ENCODE results near the gene ATP1A2. TPM values are rescaled to one million over a fixed set of nuclear protein-coding genes. Genes with fewer than 3 reads are reported as not detected.

ATP1A2 gene
- total RNA-seq, 2 experiments from 2014 or later: not detected

DNA sequence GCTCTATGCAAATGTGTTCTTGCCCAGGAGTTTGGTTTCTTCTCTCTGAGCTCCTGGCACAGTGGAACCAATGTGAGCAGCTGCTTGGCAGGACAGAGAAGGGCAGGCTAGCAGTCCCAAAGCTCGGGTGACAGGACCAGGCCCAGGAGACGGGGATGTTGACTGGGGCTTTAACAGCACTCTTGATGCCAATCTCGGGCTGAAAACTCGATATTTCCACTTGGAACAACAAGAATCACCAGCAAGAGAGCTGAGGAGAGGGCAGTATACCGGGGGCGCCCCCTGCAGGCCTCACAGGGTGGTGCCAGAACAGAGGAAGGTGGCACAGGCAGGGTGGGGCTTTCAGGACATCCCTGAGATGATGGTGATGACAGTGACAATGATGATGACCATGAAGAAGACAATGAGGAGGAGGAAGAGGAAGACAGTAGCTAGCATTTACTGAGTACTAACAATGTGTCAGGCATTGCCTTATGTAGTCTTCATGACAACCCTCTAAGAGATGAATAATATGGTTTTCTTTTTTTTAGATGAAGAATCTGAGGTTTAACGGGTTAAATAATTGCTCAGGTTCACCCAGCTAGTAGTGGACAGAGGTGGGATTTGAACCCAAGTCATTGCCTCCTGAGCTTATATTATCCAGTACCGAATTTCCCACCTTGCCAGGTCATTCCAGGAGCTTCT, 36.9 kb upstream of the ATP1A2 start:
- H3K4me3 Mint-ChIP-seq: no peak overlapping the region

DNA sequence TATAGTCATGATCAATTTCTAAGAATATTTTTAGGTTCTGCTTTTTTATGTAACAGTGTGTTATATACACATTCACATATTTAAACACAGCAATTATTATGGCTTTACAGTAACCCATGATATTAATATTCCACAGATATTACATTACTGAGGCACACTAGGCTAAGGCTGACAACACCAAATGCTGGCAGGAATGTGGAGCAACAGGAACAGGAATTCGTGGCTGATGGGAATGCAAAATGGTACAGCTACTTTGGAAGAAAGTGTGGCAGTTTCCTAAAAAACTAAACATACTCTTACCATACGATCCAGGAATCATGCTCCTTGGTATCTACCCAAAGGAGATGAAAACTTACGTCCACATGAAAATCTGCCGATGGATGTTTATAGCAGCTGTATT, 36.1 kb upstream of the ATP1A2 start:
- peaks cover 49% of the 10 kb centered on the region for H3K27me3 Mint-ChIP-seq (ENCODE audit: low read depth)
- no peak overlapping the region for H3K4me3 Mint-ChIP-seq
- ChIA-PET POLR2A (interaction anchor here (0.8 kb wide), 1 partner anchor 119 kb away, joined by 7 read pairs; no protein-coding TSS in a partner anchor), CTCF (interaction anchor here (0.7 to 27.5 kb wide), 25 partner anchors 8 to 212 kb away, joined by 3 to 617 read pairs (median 6); partner anchors contain the start of genes IGSF8, KCNJ10 and PIGM)
- H3K36me3 Mint-ChIP-seq (ENCODE audit: low read depth): peaks cover 2% of the 10 kb centered on the region
- no peak for DNase-seq
- ATAC-seq: no peak
- peaks cover 10% of the 10 kb centered on the region for H3K4me1 Mint-ChIP-seq (ENCODE audit: low read depth)
- no peaks in the 10 kb centered on the region for H3K9me3 Mint-ChIP-seq (ENCODE audit: insufficient read depth)
- H3K27ac Mint-ChIP-seq: no peak overlapping the region

More for the DNA sequence above, 36.9 kb upstream of the ATP1A2 start:
- DNase-seq (peak; percentile 78), ATAC-seq (peak; percentile 93)
- POLR2A ChIA-PET: interaction anchor here (0.6 to 1.1 kb wide), 3 partner anchors 20 to 58 kb away, joined by 3 to 4 read pairs (median 3); partner anchors contain the start of gene IGSF8
- Mint-ChIP-seq H3K9me3 (ENCODE audit: insufficient read depth) (no peaks in the 10 kb centered on the region), H3K36me3 (ENCODE audit: low read depth) (no peaks in the 10 kb centered on the region), H3K27me3 (ENCODE audit: low read depth) (peaks cover 49% of the 10 kb centered on the region), H3K27ac (no peak overlapping the region), H3K4me1 (ENCODE audit: low read depth) (peaks cover 5% of the 10 kb centered on the region)
- CTCF ChIA-PET: interaction anchor here (0.6 to 27.5 kb wide), 51 partner anchors 8 to 301 kb away, joined by 3 to 617 read pairs (median 4); partner anchors contain the start of genes IGSF8, KCNJ10, PEX19 and PIGM

DNA sequence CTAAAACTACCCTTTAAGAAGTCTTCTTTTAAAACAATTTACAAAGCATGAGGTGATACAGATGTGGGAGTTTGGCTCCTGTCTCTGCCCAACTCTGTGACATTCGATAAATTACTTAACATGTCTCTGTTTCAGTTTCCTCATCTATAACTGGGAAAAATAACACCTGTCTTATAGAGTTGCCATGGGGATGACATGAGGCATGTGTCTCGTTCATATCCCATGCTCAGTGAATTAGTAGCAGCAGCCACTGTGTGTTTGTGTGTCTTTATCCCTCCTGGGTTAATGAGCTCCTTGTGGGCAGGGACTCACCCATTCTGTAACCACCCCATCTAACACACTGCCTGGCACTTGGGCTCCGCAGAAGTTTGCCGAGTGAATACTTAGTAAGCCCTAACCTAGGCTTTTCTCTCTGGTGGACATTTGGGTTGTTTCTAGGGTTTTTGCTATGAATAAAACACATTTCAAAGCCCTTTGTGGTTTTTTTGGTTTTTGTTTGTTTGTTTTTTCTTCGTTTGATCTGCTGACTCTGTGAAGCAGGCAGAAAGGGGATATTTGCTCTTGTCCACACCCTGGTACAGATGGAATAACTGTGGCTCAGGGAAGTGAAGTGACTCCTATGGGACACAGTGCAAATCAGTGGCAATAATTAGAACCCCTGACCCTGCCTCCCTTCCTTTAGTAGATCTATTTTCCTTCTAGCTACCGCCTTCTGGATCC, 35.0 kb upstream of the ATP1A2 start:
- Mint-ChIP-seq H3K9me3 (ENCODE audit: insufficient read depth) (no peaks in the 10 kb centered on the region), H3K27ac (no peak overlapping the region), H3K36me3 (ENCODE audit: low read depth) (peaks cover 6% of the 10 kb centered on the region), H3K4me1 (ENCODE audit: low read depth) (peaks cover 13% of the 10 kb centered on the region), H3K27me3 (ENCODE audit: low read depth) (peaks cover 49% of the 10 kb centered on the region), H3K4me3 (no peak overlapping the region)
- ATAC-seq: no peak
- ChIA-PET CTCF (interaction anchor here (0.8 to 27.5 kb wide), 5 partner anchors 10 to 211 kb away, joined by 4 to 617 read pairs (median 10); partner anchors contain the start of genes KCNJ10 and PIGM), POLR2A (interaction anchor here (0.8 kb wide), 1 partner anchor 118 kb away, joined by 7 read pairs; no protein-coding TSS in a partner anchor)
- DNase-seq: no peak

DNA sequence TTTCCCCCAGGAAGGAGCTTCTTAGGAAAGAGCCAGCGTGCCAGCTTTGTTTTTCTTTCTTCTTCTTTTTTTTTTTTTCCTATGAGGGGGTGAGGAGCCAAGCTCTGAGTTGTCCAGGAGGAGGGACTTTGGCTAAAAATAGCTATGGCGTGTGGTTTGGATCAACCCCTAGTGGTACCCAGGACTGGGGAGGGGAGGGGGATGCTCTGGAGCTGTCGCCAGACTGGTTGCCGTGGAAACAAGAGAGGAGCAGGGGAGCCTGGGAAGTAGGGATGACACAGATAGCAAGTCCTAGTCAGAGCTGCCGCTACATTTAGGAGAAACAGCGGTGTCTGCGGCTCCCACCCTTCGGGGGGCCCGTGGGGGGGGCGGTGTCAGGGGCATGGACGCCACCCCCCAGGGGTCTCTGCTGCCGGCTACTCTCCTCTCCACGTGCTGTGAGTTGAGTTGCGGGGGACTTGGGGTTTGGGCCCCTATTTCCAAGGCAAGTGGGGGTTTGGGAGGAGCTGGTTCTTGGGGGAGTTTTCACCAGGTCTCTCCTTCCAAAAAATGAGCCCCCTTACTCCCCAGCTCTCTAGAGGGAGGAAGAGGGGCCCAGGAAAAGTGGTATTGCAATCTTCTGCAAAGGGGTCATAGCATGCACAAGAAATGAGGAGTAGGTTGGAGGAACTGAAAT, 34.2 kb upstream of the ATP1A2 start, which contains the start of gene KCNJ9:
Gene KCNJ9 (plus strand): TSS at position 278 of the 676 bp plus-strand sequence. CDS start 2,493 bp downstream, outside the sequence.
- ChIA-PET POLR2A (no interaction called here), CTCF (interaction anchor here (0.8 to 27.5 kb wide), 7 partner anchors 11 to 170 kb away, joined by 3 to 617 read pairs (median 4); partner anchors contain the start of genes KCNJ10 and PIGM)
- peaks cover 43% of the 10 kb centered on the region for H3K27me3 Mint-ChIP-seq (ENCODE audit: low read depth)
- H3K4me1 Mint-ChIP-seq (ENCODE audit: low read depth): peaks cover 16% of the 10 kb centered on the region
- ATAC-seq (no peak), DNase-seq (no peak)
- H3K4me3 Mint-ChIP-seq: no peak within 1 kb of the TSS
- no peaks in the 10 kb centered on the region for H3K9me3 Mint-ChIP-seq (ENCODE audit: insufficient read depth)
- H3K36me3 Mint-ChIP-seq (ENCODE audit: low read depth): peaks cover 11% of the 10 kb centered on the region
- no peak within 1 kb of the TSS for H3K27ac Mint-ChIP-seq

DNA sequence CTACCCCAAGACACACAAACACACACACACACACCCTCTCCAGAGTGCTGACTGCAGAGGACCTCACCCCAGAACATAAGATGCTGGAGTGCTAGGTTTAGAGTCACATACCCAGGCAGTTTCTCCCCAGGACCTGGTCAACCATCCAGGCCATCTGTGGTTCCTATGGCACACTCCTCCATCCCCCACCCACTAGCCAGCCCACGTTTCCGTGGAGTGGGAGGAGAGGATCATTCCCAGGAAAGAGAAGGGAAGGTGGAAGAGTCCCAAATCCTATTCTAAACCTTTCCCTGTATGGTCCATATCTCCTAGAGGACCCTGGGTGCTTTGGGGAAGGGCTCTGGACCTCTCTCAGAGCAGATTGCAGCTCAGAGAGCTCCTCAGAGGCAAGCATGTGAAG, 33.1 kb upstream of the ATP1A2 start:
- H3K4me3 Mint-ChIP-seq: no peak overlapping the region
- DNase-seq: no peak

DNA sequence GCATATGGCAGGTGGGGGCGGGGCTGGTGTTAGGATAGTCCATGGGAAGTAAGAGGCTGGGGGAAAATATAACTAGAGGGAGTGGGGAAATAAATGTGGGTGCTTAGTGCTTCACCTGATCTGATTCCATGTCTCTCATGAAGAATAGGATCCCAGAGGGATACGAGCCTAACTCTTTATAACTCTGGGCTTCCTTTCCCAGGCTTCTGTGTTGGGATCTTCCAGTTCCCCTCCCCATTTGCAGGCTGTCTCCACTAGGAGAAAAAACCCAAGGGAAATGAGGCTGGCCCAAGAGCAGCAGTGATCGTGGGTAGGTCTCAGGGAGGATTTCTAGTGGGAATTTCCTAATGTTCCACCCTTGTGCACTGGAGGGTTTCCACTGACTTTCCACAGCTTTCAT, 32.6 kb upstream of the ATP1A2 start:
- H3K27ac Mint-ChIP-seq: no peak overlapping the region
- POLR2A ChIA-PET: no interaction called here
- peaks cover 37% of the 10 kb centered on the region for H3K27me3 Mint-ChIP-seq (ENCODE audit: low read depth)
- no peaks in the 10 kb centered on the region for H3K9me3 Mint-ChIP-seq (ENCODE audit: insufficient read depth)
- H3K4me3 Mint-ChIP-seq: no peak overlapping the region
- H3K4me1 Mint-ChIP-seq (ENCODE audit: low read depth): peaks cover 16% of the 10 kb centered on the region
- DNase-seq (no peak), ATAC-seq (no peak)
- CTCF ChIA-PET: interaction anchor here (0.7 to 27.5 kb wide), 6 partner anchors 10 to 169 kb away, joined by 3 to 617 read pairs (median 3); partner anchors contain the start of gene KCNJ10
- H3K36me3 Mint-ChIP-seq (ENCODE audit: low read depth): peaks cover 16% of the 10 kb centered on the region

More for the DNA sequence above, 33.1 kb upstream of the ATP1A2 start:
- POLR2A ChIA-PET: no interaction called here
- Mint-ChIP-seq H3K9me3 (ENCODE audit: insufficient read depth) (no peaks in the 10 kb centered on the region), H3K27me3 (ENCODE audit: low read depth) (peaks cover 38% of the 10 kb centered on the region), H3K27ac (no peak overlapping the region), H3K4me1 (ENCODE audit: low read depth) (peaks cover 16% of the 10 kb centered on the region), H3K36me3 (ENCODE audit: low read depth) (peaks cover 16% of the 10 kb centered on the region)
- CTCF ChIA-PET: interaction anchor here (0.7 to 27.5 kb wide), 7 partner anchors 19 to 170 kb away, joined by 3 to 617 read pairs (median 3); no protein-coding TSS in a partner anchor
- no peak for ATAC-seq

DNA sequence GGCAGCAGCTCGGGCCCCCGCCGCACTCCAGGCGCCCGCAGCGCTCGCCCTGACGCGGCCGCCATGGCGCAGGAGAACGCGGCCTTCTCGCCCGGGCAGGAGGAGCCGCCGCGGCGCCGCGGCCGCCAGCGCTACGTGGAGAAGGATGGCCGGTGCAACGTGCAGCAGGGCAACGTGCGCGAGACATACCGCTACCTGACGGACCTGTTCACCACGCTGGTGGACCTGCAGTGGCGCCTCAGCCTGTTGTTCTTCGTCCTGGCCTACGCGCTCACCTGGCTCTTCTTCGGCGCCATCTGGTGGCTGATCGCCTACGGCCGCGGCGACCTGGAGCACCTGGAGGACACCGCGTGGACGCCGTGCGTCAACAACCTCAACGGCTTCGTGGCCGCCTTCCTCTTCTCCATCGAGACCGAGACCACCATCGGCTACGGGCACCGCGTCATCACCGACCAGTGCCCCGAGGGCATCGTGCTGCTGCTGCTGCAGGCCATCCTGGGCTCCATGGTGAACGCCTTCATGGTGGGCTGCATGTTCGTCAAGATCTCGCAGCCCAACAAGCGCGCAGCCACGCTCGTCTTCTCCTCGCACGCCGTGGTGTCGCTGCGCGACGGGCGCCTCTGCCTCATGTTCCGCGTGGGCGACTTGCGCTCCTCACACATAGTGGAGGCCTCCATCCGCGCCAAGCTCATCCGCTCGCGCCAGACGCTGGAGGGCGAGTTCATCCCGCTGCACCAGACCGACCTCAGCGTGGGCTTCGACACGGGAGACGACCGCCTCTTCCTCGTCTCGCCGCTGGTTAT, 31.4 kb upstream of the ATP1A2 start:
- Mint-ChIP-seq H3K4me3 (peak overlapping the region; percentile 20), H3K27me3 (ENCODE audit: low read depth) (peaks cover 33% of the 10 kb centered on the region), H3K27ac (no peak overlapping the region), H3K4me1 (ENCODE audit: low read depth) (peaks cover 12% of the 10 kb centered on the region), H3K9me3 (ENCODE audit: insufficient read depth) (no peaks in the 10 kb centered on the region), H3K36me3 (ENCODE audit: low read depth) (peaks cover 16% of the 10 kb centered on the region)
- DNase-seq: peak; percentile 80
- ChIA-PET POLR2A (no interaction called here), CTCF (interaction anchor here (1.5 to 27.5 kb wide), 9 partner anchors 10 to 208 kb away, joined by 3 to 617 read pairs (median 12); partner anchors contain the start of genes IGSF8, KCNJ10, PEX19 and PIGM)
- ATAC-seq: peak; percentile 85

DNA sequence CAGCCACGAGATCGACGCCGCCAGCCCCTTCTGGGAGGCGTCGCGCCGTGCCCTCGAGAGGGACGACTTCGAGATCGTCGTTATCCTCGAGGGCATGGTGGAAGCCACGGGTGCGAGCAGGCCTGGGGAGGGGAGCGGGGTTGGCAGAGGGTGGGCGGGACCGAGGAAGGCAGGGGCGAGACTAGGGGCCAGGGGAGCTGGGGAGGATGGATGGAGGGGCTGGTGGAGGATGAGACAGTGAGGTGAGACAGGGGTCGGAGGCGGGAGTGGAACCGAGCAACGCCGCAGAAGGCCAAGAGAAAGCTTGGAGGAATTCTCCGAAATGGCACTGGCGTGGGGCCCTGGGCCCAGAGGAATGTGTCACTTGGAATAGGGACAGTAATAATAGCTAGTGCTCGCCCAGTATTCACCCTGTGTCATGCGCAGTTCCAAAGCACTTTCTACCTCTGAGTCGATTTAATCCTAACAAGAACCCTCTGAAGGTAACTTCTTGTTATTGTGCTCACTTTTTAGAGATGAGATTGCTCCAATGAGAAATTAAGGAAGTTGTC, 30.7 kb upstream of the ATP1A2 start:
- CTCF ChIA-PET: interaction anchor here (0.8 to 27.5 kb wide), 20 partner anchors 9 to 952 kb away, joined by 3 to 617 read pairs (median 7); partner anchors contain the start of genes IGSF8, KCNJ10, PEX19 and PIGM
- Mint-ChIP-seq H3K27me3 (ENCODE audit: low read depth) (peaks cover 31% of the 10 kb centered on the region), H3K36me3 (ENCODE audit: low read depth) (peaks cover 16% of the 10 kb centered on the region), H3K4me1 (ENCODE audit: low read depth) (peaks cover 12% of the 10 kb centered on the region), H3K27ac (no peak overlapping the region), H3K9me3 (ENCODE audit: insufficient read depth) (no peaks in the 10 kb centered on the region), H3K4me3 (no peak overlapping the region)
- no peak for DNase-seq
- POLR2A ChIA-PET: interaction anchor here (1.0 kb wide), 1 partner anchor 9 kb away, joined by 3 read pairs; no protein-coding TSS in a partner anchor
- no peak for ATAC-seq

DNA sequence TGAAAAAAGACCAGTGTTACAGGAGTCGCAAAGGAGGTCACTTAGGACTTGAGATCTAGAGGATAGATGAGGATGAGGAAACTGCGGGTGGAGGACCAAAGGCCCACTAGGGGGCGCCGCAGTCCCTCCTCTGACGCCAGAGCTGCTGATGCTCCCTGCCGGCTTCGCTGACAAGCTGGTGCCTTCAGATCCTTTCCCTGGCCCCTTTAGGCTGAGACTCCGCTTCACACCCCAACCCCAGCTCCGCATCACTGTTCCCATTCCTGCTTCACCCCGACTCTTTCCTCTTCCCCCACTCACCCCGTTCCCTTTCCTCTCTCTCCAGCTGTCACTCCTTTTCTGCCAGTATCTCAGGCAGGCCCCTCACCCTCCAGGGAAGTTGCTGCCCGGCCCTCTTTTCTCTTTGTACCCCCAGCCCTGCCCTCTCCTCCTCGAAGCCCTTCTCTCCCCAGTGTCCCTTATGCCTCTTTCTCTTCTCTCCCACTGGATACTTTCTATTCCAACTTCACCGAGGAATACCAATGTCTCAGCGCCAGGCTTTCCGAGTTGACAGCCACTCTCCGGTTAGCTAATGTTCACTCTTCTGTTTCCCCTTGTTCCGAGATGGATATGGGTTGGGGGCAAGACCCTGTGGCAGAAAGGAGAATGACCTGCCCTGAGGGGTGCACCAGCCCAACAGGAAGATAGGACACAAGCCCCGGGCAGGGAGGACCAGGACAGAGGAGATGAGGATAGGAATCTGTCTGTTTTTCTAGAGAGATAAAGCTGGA, 29.7 kb upstream of the ATP1A2 start:
- peaks cover 12% of the 10 kb centered on the region for H3K4me1 Mint-ChIP-seq (ENCODE audit: low read depth)
- H3K27ac Mint-ChIP-seq: no peak overlapping the region
- DNase-seq (peak; percentile 87), ATAC-seq (peak; percentile 76)
- POLR2A ChIA-PET: interaction anchor here (1.0 kb wide), 1 partner anchor 8 kb away, joined by 3 read pairs; no protein-coding TSS in a partner anchor
- H3K36me3 Mint-ChIP-seq (ENCODE audit: low read depth): peaks cover 19% of the 10 kb centered on the region
- no peaks in the 10 kb centered on the region for H3K9me3 Mint-ChIP-seq (ENCODE audit: insufficient read depth)
- peaks cover 20% of the 10 kb centered on the region for H3K27me3 Mint-ChIP-seq (ENCODE audit: low read depth)
- no peak overlapping the region for H3K4me3 Mint-ChIP-seq
- CTCF ChIA-PET: interaction anchor here (0.6 to 27.5 kb wide), 37 partner anchors 8 to 953 kb away, joined by 3 to 617 read pairs (median 4); partner anchors contain the start of genes IGSF8, KCNJ10 and PEX19
